ENCODE results near the gene ACACB.

DNA sequence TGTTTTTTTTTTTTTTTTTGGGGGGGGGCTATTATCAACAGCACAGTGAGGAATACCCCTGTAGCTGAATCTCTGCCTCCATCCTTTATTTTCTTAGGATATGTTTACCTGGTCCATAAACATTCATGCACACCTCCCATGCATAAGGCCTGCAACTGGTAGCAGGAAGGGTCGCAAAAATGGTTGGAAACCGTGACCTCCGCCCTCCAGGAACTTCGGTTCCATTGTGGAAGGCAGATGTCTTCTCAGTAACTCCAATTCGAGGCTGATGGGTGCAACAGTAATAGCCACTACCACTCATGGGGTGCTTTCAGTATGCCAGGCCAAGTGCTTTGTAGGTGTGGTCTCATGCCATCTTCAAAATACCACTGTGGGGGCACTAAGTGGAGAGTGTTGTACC lies 40.2 kb downstream of the ACACB start:
- TF ChIP-seq CTCF (IDR thresholded peaks at IDR 0.05) (no peak), POLR2A (IDR thresholded peaks at IDR 0.05) (no peak)

Data from heart left ventricle (tissue), 13 donors.